HL-60 (cell line): ENCODE data around the gene NME7.

Experiments used
- CTCF ChIP-seq: IDR thresholded peaks from one replicate; pipeline ENCODE4 v1.5.1; 2011; ENCODE audit warnings: low read length, control low read depth, inconsistent platforms; ENCODE audit not compliant: insufficient read depth
- GABPA ChIP-seq: IDR thresholded peaks from 2 replicates; pipeline ENCODE4 v1.6.1; 2012; ENCODE audit warnings: low read depth
- POLR2AphosphoS5 ChIP-seq: IDR thresholded peaks from 2 replicates; pipeline ENCODE4 v1.6.1; 2012; ENCODE audit warnings: low read depth
- REST ChIP-seq: IDR thresholded peaks from 2 replicates; pipeline ENCODE4 v1.6.1; 2012; ENCODE audit warnings: low read depth; ENCODE audit not compliant: insufficient replicate concordance
- SPI1 ChIP-seq: IDR thresholded peaks from 2 replicates; pipeline ENCODE4 v1.6.1; 2012; ENCODE audit warnings: low read depth, mild to moderate bottlenecking, borderline replicate concordance

GRCh38 chr1:169119405-169119804 is 248.2 kb downstream of the NME7 start:
- TF ChIP-seq CTCF: no peak
- no peak for TF ChIP-seq GABPA
- TF ChIP-seq REST: no peak
- no peak for TF ChIP-seq POLR2AphosphoS5
- no peak for TF ChIP-seq SPI1
